HG02623 (cell line): Measurements from ENCODE around the gene OPCML.

Experiments
- ATAC-seq: cut with Tn5 transposase; IDR thresholded peaks from one replicate; pipeline ENCODE4 v1.9.1; 2021; ENCODE audit warnings: moderate library complexity; ENCODE audit not compliant: unreplicated experiment

OPCML gene

DNA sequence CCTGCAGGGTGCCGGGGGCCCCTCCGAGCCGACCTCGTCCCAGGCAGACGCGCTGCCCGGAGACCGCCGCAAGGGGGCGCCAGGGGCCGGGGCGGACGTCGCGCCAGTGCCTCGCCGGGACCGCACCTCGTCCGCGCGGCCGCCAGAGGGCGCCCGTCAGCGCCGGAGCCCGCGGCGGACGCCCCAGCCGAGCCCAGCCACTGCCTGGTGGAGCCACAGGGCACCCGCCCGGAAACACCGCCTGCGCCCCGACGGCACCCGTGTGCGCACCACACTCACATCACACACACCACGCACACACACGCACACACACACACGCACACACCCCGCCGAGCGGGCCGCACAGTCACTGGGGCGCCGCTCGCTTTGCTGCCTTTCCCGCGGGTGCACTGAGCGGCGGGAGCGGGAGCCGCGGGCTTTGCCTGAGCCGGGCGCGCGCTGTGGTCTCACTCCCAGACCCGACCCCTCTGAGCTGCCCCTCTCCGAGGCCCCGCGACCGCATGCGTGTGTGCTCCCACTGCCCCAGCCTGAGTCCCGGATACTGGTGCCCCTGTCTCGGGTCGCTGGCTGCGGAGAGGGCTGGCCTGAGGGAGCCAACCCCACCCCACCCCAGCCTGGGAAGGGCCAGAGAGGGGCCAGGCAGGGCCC, 449.3 kb downstream of the OPCML start:
- ATAC-seq: peak; percentile 72

- no peak for ATAC-seq
These were observed 449.9 kb downstream of the OPCML start for GRCh38 chr11:133082453-133082781.

- ATAC-seq: no peak
These were observed 450.4 kb downstream of the OPCML start for GRCh38 chr11:133081730-133082452.

GRCh38 chr11:133081020-133081419, 451.3 kb downstream of the OPCML start:
- no peak for ATAC-seq

- ATAC-seq: no peak
These were observed 453.5 kb downstream of the OPCML start for GRCh38 chr11:133078591-133079404.

GRCh38 chr11:133078012-133078411, 454.3 kb downstream of the OPCML start:
- no peak for ATAC-seq

DNA sequence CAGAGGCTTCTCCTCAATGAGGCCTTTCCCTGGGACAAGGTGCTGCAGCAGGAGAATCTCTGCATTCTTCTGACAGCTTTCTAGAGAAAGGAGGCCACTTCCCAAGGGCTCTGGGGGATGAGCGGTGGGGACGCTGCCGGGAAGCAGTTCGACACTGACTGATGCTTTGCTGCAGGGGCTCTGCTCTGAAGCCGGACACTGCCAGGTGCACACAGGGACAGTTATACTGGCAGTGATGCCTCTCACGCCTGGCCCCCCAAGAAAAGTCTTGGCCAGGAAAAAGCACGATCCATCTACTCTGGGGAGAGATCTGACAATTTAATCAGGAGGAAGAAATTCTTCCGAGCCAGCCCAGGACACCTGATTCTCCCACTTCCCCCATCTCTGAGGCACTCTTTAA, 456.9 kb downstream of the OPCML start:
- ATAC-seq: no peak

DNA sequence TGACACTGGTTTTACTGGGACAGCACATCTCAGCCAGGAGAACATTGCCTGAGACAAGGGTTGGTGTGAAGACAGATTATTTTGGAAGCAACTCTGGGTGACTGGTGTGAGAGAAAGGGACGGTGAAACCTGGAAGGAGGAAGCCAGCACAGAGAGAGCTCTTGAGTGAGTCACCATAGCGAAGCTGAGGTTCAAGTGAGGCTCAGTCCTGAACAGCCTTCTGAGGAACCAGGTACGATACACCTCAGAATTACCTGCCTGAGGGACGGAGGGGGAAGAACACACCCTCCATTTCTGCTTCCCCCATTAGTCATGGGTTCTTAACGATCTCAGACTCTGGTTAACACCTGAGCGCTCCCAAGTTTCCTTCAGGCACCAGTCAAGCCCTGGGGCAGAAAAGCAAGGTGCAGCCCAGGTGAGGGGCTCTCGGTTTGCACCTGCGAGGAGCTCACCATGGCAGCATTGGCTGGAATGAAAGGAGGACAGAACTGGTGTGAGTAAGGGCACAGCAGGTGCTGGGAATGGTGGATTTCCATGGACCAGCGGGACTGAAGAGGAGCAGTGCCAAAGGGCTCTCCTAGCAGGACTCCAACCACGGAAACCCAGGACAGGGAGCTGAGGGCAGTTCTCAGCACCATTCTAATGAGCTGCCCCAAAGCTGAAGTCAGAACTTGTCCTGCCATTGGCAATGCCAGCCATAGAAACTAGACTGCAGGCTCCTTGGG, 459.3 kb downstream of the OPCML start:
- no peak for ATAC-seq

- ATAC-seq: no peak
These were observed 459.9 kb downstream of the OPCML start for GRCh38 chr11:133072378-133072777.

GRCh38 chr11:133070791-133071190, 461.5 kb downstream of the OPCML start:
- ATAC-seq: no peak

DNA sequence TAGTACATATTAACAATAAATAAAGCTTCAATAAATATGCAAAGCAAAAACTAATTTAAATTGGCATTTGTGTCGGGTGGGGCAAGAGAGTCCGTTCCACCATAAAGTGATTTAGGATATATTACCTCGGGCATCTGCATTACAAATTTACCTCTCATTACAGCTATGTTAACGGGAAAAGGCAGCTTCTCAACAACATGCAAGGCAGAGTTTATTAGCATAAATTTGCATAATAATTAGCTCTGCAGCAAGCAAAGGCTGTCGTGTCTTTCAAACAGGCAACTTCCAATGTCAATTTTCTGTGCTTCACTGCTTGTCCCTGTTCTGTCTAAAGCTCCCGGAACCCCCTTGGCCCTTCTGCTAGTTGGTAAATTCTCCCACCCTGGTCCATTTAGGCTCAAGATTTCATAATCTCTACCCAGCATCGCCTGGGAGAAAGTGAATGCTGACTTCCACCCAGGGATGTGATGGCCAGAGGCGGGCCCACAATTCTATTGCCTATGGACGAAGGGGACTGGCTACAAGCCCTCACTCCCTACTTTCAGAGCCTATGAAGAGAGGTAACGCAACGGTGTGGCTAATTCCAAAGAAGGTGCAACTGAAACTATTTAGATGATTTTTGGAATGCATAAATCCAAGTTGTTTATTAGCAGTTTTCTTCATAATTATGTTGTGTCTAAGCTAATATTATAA, 462.1 kb downstream of the OPCML start:
- ATAC-seq: no peak

- ATAC-seq: no peak
These were observed 466.3 kb downstream of the OPCML start for GRCh38 chr11:133065847-133066485.

DNA sequence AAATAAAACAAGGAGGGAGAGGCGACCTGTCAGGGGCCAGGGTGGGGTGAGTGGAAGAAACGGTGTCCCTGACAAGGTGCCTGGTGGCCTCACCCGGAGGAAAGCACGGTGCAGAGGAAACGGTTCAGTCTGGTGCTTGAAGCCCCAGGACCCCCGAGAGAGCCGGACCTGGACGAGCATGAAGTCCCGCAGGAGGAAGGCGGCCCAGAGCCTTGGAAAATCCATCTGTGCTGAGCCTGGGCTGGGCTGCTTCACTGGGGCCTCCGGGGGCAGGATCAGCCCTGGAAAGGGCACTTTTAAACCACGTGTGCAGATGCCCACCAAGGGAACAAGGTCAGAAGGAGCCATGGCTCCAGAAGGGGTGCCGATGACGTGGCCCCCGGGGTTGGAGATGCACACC, 467.3 kb downstream of the OPCML start:
- no peak for ATAC-seq

DNA sequence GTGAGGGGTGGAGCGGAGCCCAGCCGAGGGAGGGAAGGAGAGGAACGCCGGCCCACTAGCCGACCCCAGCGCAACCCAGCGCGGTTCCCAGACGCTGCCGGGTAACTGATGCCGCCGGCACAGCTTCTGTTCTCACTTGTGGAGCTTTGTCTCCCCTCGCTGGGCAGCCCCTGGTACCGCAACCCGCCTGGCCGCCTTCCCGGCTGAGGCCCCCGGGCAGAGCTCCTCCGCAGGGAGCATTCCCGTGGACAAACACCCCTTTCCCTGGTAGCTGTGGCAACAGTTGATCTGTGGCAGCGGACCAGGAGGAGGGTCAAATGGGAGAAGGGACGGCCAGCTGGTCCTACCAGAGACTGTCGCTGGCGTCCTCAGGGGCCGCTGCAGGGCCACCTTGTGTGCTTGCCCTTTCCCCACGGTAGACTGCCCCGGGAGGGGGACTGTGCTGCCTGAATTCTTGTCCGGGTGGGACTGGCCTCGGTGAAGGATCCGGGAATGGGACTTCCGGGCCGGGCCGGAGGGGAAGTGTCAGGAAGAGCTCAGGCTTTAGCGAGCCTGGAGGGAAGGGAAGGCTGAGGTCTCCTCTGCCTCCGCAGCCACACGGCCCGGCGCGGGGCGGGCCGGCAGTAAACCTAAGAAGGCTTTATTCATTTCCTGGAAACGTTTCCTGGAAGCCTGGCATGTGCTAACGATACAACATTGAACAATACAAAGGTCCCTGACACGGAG, 468.0 kb downstream of the OPCML start:
- ATAC-seq: no peak

GRCh38 chr11:133058501-133058900, 473.8 kb downstream of the OPCML start:
- no peak for ATAC-seq

DNA sequence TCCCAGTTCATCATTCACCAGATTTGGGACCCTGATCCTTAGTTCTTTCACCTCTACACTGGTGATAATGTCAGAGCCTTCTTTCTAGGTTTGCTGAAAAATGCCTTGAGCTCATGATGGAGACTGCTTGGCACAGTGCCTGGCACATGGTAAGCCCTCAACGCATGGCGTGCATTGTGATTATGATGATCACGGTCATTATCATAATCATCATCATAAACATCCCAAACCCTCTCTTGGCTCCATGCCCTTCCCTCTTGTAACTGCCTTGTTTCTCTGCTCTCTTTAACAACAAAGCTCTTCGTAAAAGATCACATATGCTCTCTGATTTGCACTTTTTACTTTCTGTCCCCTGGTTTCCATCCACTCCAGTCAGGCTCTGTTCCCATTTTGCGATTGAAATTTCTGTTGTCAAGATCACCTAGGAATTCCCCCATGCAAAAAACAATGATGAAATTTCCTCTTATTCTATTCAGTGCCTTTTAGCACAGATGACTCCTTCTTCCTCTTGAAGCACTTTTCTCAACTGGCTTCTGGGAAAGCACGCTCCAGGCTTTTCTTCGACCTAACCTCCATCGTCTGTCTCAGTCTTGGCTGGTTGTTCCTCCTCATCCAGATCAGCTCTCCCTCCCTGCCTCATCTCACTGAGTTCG, 479.1 kb downstream of the OPCML start:
- no peak for ATAC-seq

- ATAC-seq: no peak
These were observed 479.8 kb downstream of the OPCML start for GRCh38 chr11:133052537-133052936.

- no peak for ATAC-seq
These were observed 482.9 kb downstream of the OPCML start for GRCh38 chr11:133049244-133050019.
